HG02973 (cell line): Measurements from ENCODE around the gene CDC6.

Experiments
- ATAC-seq: cut with Tn5 transposase; IDR thresholded peaks from one replicate; pipeline ENCODE4 v1.9.1; 2021; ENCODE audit warnings: moderate library complexity; ENCODE audit not compliant: unreplicated experiment

CDC6 gene

GRCh38 chr17:40351359-40352236, 63.9 kb downstream of the CDC6 start:
- no peak for ATAC-seq

- ATAC-seq: no peak
Observed at GRCh38 chr17:40352237-40352778, 64.6 kb downstream of the CDC6 start.

GRCh38 chr17:40352779-40353394, 65.2 kb downstream of the CDC6 start:
- ATAC-seq: no peak
